Coronary artery (tissue), 2 donors: ENCODE measurements around the gene ACBD6.

Experiments used
- DNase-seq: peaks from one replicate; pipeline ENCODE4 v3.0.0-alpha.2; 2017; ENCODE audit warnings: low spot score
- H3K27ac ChIP-seq, 2 donors: fragments of 200-600 bp; sonication (generic); one replicate each; pipeline ENCODE4 v1.5.1; 2016 to 2019
- H3K4me3 ChIP-seq: fragments of 200-600 bp; sonication (generic); 2 replicates; pipeline ENCODE4 v1.5.1; 2016; ENCODE audit warnings: mild to moderate bottlenecking, moderate library complexity
- TF ChIP-seq, protein P1 (sequence below): fragments of 200-600 bp; sonication (generic); IDR thresholded peaks from one replicate; pipeline ENCODE4 v1.5.1; 2019; ENCODE audit warnings: antibody characterized with exemption

The ACBD6 gene

DNA sequence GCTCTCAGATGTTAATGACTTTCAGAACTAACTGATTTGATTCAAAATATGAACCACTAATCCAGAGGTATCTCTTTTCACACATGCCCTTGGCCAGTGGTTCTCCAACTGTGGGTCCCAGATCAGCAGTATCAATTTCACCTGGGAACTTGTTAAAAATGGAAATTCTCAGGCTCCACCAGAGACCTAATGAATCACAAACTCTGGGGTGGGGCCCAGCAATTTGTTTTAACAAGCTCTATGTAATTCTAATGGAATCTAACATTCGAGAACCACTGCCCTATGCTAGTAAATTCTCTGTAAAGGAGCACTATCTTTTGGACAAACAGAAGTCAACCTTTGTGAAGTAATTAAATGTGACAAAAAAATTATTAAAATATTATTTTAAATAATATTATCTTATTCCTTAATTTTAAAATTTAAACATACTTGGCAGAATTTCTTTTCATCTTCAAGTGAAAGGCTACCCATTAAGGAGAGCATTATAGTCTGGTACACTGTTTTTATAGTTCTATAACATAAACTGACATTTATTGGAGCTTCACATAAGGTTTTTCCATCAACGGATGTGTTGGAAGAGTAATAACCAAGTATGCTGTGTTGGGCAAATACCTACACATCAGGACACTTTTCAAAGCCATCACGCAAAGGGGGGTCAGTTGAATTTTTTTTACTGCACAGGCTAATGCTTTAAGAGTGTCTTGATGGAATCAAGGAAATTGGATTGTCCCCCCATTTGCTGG, 141.9 kb downstream of the ACBD6 start:
- DNase-seq: no peak
- H3K27ac ChIP-seq: no peak overlapping the region
- TF ChIP-seq, protein P1, sequence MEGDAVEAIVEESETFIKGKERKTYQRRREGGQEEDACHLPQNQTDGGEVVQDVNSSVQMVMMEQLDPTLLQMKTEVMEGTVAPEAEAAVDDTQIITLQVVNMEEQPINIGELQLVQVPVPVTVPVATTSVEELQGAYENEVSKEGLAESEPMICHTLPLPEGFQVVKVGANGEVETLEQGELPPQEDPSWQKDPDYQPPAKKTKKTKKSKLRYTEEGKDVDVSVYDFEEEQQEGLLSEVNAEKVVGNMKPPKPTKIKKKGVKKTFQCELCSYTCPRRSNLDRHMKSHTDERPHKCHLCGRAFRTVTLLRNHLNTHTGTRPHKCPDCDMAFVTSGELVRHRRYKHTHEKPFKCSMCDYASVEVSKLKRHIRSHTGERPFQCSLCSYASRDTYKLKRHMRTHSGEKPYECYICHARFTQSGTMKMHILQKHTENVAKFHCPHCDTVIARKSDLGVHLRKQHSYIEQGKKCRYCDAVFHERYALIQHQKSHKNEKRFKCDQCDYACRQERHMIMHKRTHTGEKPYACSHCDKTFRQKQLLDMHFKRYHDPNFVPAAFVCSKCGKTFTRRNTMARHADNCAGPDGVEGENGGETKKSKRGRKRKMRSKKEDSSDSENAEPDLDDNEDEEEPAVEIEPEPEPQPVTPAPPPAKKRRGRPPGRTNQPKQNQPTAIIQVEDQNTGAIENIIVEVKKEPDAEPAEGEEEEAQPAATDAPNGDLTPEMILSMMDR: no peak
- no peak overlapping the region for H3K4me3 ChIP-seq

DNA sequence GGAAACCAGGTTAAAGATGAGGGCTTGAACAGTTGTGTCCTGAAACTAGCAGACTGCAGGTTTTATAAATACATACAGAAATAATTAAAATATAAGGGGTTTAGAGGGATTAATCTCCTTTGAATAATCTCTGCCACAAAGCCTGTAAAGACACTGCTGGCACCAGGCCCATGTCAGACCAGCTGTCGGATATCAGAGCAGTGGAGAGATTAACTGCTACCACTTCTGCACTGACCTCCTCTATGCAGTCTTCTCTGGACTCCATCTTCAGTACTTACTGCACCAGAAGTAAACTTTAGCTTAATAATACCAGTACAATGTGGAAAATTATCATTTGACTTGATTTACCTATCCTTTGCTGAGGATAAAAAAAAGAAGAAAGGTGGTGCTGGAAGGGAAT, 143.7 kb downstream of the ACBD6 start:
- TF ChIP-seq, protein P1: no peak
- DNase-seq: no peak
- Histone ChIP-seq H3K4me3 (no peak overlapping the region), H3K27ac (no peak overlapping the region)

DNA sequence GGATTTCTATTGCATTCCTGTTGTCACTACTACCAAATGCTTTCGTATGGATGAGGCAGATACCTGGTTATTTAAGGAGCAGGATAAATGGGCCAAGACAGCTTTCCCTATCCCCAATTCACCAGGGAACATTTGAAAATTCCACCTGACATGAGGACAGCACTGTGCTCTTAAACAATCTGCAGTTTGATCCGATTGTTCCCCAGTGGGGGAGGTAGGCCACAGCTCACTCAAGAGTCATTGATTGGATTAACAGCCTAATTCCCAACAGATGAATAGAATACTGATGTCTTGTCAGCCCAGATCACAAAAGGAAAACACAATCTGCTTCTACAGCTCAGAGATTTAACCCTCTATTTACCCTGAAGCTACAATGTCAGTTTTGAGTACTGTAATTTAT, 148.4 kb downstream of the ACBD6 start:
- H3K4me3 ChIP-seq: no peak overlapping the region
- DNase-seq: no peak
- H3K27ac ChIP-seq: no peak overlapping the region
- TF ChIP-seq, protein P1: no peak

DNA sequence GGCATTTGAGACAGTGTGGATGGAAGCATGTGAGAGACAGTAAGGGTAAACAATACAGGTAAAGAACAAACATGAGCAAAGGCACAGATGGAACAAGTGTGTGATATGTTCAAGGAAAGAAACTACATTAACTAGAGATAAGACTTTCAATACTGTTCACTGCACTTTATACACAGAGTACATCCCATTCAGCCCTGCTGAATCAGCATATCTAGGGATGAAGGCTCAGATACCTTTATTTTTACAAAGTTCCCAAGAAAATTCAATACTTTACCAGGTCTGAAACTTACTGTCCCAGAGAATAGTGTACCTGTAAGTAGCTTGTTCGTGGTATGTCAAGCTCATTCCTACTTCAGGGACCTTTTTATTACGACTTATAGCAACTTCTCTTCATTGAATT, 149.8 kb downstream of the ACBD6 start:
- no peak for DNase-seq
- no peak overlapping the region for H3K4me3 ChIP-seq
- TF ChIP-seq, protein P1: no peak
- H3K27ac ChIP-seq: no peak overlapping the region

DNA sequence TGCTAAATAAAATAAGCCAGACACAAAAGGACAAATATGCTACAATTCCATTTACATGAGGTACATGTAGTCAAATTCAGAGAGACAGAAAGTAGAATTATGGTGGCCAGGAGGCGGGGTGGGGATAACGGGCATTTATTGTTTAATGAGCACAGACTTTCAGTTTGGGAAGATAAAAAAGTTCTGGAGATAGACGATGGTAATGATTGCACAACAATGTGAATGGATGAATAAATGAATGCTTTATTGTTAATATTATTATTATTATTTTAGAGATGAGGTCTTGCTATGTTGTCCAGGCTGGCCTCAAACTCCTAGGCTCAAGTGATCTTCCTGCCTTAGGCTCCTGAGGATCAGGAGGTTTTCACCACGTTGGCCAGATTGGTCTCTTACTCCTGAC, 150.4 kb downstream of the ACBD6 start:
- TF ChIP-seq, protein P1: no peak
- Histone ChIP-seq H3K4me3 (no peak overlapping the region), H3K27ac (no peak overlapping the region)
- DNase-seq: no peak

DNA sequence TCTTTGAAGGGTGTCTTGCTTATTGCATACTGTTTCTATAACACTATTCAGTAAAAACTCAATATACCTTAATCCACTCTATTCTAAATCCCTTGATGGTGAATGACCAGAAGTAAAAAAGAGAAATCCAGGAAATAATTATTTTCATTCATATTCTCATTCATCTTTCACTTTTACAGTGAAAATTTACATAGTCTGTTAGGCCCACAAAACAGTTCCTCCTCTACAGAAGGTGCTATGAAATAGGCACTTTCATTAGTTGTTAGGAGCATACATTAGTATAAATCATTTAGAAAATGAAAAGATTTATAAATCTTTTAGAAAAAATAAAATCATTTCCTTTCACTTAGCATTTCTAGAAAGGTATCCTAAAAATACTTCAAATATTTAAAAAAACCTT, 157.2 kb downstream of the ACBD6 start:
- H3K27ac ChIP-seq: no peak overlapping the region
- no peak overlapping the region for H3K4me3 ChIP-seq
- no peak for DNase-seq
- TF ChIP-seq, protein P1: no peak
